NCI-H2171 (cell line): ENCODE data around the gene MUC5AC.
"Not testable (repeated sequence)": the region's sequence is repeated elsewhere in the genome, so short reads cannot be mapped to it uniquely, and the experiment has no call there.

ENCODE experiments used
- DNase-seq: peaks from one replicate; lab custom pipeline; 2025; lab: John Stamatoyannopoulos, UW

MUC5AC gene

DNA sequence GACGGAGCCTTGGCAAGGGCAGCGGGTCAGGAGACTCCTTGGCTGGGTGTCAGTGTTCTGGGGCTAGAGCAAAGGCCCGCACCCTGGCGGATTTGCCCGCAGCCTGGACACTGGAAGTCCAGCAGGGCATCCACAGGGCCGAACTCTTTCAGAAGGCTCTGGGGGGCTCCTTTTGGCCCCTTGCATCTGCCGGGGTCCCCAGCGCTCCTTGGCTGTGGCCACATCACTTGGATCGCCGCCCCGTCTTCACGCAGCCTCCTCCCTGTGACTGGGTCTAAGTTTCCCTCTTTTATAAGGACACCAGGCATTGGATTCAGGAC, 20.0 kb downstream of the MUC5AC start:
- DNase-seq, result no peak

DNA sequence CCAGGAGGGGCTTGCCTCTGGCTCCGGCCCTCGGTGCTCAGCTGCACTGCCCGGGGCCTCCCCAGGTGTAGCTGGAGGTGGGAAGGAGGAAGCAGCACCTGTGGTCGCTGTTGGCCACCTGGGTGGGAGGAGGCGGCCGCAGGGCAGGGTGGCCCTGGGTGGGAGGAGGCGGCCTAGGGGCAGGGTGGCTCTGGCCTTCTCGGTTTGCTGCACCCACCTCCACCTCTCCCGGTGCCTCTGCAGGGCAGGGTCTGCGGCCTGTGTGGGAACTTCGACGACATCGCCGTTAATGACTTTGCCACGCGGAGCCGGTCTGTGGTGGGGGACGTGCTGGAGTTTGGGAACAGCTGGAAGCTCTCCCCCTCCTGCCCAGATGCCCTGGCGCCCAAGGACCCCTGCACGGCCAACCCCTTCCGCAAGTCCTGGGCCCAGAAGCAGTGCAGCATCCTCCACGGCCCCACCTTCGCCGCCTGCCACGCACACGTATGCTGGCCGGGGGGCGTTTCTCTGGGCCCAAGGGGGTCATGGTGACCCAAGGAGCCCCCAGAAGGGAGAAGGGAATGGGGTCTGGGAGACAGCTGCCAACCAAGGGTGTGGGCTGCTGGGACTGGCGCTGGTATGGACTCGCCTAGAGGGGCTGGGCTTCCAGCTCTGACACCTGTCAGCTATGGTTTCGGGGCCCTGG, 20.6 kb downstream of the MUC5AC start:
- no peak for DNase-seq

DNA sequence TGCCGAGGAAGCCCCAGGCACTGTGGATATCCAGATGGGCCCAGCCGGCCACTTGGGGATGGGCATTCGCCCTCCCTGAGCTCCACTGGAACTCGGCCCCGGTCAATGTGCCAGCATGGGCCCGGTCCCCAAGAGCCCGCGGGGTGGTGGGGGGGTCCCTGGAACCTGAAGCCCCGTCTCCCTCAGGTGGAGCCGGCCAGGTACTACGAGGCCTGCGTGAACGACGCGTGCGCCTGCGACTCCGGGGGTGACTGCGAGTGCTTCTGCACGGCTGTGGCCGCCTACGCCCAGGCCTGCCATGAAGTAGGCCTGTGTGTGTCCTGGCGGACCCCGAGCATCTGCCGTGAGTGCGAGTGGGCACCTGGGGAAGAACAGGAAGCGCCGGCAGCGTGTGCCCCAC, 21.2 kb downstream of the MUC5AC start:
- no peak for DNase-seq

DNA sequence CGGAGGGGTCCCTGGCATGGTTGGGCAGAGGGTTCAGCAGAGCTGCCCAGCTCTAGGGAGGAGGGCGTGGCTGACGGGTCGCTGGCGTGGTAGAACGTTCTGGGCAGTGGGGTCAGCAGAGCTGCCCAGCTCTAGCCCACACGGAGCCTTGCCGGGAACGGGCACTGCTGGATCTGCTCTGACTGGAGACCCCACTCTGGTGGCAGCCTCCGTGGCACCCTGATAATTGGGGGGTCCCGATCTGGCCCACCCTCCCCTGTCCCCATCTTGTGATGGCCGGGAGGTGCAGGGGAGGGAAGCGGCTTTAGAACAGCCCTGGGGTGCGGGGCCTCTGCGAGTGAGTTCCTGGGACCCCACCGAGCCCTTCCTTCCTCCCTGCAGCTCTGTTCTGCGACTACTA, 21.9 kb downstream of the MUC5AC start:
- DNase-seq, result no peak

DNA sequence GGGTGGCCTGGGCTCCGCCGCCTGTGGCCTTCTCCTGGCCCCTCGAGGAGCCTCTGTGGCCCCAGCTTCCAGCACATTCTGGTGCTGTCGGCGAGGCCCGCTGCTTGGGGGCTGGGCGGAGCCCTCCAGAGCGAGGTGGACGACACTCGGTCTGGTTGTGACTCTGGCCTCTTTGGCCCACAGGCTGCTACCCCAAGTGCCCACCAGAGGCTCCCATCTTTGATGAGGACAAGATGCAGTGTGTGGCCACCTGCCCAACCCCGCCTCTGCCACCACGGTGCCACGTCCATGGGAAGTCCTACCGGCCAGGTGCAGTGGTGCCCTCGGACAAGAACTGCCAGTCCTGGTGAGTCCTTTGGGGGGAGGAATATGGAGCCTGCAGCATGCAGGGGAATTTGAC, 22.4 kb downstream of the MUC5AC start:
- DNase-seq, result no peak

DNA sequence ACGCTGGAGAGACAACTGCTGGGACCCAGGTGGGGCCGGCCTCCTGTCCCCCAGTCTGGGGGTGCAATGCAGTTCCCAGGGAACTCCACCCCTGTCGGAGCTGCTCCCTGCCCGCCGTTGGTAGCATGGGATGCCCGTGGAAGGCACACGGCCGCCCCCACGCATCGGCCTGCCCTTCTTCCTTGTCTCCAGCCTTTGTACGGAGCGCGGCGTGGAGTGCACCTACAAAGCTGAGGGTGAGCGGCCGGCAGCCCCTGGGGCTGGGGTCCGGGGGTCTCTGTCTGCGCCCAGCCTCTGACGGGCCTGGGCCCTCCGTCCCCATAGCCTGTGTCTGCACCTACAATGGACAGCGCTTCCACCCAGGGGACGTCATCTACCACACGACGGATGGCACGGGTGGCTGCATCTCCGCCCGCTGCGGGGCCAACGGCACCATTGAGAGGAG, 23.2 kb downstream of the MUC5AC start:
- DNase-seq, result no peak

DNA sequence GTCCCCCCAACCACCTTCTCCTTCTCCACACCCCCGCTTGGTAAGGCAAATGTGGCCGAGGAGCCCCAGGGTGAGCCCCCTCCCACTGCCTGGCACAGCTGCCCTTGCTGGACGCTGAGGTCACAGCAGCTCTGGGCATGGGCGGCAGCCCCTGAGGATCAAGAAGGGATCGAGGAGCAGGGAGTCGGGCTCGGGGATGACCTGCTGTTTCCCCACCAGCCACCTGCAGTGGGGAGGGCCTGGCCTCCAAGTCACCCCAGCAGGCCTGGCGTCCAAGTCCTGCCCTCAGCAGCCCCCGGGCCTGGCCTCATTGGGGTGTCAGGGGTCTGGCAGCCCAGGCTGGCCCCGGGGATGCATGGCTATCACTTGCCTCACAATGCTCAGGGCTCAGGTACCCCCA, 23.7 kb downstream of the MUC5AC start:
- DNase-seq, result no peak

DNA sequence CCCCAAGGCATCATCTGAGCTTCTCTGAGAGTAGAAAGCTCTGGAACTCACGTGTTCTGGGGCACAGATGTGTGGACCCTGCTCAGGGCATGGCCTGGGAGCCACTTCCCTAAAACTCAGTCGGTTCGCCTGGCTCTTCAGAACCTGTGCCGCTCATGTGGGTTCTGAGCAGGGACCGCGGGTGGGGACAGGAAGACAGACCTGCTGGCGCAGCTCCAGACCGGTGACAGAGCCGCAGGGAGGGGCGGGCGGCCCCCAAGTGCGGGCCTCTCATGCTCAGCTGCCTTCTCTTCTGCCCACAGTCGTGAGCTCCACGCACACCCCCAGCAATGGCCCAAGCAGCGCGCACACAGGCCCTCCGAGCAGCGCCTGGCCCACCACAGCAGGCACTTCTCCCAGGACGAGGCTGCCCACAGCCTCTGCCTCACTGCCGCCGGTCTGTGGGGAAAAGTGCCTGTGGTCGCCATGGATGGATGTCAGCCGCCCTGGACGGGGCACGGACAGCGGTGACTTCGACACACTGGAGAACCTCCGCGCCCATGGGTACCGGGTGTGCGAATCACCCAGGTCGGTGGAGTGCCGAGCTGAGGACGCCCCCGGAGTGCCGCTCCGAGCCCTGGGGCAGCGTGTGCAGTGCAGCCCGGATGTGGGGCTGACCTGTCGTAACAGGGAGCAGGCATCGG, 24.2 kb downstream of the MUC5AC start:
- no peak for DNase-seq

DNA sequence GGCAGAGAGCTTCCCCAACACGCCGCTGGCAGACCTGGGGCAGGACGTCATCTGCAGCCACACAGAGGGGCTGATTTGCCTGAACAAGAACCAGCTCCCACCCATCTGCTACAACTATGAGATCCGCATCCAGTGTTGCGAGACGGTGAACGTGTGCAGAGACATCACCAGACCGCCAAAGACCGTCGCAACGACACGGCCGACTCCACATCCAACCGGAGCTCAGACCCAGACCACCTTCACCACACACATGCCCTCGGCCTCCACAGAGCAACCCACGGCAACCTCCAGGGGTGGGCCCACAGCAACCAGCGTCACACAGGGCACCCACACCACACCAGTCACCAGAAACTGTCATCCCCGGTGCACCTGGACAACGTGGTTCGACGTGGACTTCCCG, 26.4 kb downstream of the MUC5AC start:
- not testable (repeated sequence) for DNase-seq

DNA sequence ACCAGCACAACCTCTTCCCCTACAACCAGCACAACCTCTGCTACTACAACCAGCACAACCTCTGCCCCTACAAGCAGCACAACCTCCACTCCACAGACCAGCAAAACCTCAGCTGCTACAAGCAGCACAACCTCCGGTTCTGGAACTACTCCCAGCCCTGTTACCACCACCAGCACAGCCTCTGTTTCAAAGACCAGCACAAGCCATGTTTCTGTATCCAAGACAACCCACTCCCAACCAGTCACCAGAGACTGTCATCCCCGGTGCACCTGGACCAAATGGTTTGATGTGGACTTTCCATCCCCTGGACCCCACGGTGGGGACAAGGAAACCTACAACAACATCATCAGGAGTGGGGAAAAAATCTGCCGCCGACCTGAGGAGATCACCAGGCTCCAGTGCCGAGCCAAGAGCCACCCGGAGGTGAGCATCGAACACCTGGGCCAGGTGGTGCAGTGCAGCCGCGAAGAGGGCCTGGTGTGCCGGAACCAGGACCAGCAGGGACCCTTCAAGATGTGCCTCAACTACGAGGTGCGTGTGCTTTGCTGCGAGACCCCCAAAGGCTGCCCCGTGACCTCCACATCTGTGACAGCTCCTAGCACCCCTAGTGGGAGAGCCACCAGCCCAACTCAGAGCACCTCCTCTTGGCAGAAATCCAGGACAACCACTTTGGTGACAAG, 30.8 kb downstream of the MUC5AC start:
- DNase-seq, result not testable (repeated sequence)

DNA sequence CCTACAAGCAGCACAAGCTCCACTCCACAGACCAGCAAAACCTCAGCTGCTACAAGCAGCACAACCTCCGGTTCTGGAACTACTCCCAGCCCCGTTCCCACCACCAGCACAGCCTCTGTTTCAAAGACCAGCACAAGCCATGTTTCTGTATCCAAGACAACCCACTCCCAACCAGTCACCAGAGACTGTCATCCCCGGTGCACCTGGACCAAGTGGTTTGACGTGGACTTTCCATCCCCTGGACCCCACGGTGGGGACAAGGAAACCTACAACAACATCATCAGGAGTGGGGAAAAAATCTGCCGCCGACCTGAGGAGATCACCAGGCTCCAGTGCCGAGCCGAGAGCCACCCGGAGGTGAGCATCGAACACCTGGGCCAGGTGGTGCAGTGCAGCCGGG, 32.1 kb downstream of the MUC5AC start:
- not testable (repeated sequence) for DNase-seq

DNA sequence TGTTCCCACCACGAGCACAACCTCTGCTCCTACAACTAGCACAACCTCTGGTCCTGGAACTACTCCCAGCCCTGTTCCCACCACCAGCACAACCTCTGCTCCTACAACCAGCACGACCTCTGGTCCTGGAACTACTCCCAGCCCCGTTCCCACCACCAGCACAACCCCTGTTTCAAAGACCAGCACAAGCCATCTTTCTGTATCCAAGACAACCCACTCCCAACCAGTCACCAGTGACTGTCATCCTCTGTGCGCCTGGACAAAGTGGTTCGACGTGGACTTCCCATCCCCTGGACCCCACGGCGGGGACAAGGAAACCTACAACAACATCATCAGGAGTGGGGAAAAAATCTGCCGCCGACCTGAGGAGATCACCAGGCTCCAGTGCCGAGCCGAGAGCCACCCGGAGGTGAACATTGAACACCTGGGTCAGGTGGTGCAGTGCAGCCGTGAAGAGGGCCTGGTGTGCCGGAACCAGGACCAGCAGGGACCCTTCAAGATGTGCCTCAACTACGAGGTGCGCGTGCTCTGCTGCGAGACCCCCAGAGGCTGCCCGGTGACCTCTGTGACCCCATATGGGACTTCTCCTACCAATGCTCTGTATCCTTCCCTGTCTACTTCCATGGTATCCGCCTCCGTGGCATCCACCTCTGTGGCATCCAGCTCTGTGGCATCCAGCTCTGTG, 34.2 kb downstream of the MUC5AC start:
- DNase-seq, result not testable (repeated sequence)

DNA sequence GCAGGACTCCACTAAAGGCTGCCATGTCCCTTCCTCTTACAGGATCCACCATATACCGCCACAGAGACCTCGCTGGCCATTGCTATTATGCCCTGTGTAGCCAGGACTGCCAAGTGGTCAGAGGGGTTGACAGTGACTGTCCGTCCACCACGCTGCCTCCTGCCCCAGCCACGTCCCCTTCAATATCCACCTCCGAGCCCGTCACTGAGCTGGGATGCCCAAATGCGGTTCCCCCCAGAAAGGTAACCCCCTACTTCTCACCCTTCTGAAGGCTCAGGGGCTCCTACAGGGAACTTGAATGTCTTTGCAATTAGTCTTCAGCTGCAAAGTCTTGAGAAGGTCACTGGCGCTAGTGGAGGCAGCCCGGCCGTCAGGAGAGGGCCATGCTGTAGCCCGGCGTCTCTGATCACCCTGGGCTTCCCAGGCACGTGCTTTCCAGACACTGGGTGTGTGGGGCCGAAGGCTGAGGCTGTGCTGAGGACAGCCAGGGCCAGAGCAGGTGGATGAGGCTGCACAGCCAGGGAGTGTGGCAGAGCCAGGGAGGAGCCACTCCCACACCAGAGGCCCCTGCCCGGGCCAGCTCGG, 35.1 kb downstream of the MUC5AC start:
- DNase-seq, result no peak

DNA sequence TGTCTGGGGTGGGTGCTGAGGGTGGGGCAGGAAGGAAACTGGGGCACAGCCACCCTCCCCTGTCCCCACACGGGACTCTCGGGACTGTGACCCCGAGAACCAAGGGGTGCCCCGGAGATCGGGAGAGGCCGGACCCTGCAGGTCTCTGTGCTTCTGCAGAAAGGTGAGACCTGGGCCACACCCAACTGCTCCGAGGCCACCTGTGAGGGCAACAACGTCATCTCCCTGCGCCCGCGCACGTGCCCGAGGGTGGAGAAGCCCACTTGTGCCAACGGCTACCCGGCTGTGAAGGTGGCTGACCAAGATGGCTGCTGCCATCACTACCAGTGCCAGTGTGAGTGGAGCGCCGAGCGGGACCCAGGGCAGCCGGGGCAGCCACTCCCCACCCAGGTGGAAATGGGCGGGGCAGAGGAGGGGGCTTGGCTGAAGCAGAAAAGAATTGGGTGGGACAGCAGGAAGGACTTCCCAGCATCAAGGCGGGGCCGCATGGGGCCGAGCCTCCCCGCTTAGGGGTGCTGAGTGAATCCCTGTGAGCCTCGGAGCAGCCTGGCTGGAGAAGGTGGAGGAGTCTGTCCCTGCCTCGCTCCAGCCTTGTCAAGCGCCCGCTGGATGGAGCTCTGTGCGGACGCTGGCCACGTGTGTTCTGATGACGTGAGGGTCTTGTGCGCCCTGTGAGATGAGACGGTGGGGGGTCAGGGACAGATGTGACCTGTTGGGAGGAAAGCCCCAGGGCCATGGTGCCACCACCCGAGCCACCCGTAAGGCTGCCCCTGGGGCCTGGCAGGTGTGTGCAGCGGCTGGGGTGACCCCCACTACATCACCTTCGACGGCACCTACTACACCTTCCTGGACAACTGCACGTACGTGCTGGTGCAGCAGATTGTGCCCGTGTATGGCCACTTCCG, 35.8 kb downstream of the MUC5AC start:
- DNase-seq, result no peak

DNA sequence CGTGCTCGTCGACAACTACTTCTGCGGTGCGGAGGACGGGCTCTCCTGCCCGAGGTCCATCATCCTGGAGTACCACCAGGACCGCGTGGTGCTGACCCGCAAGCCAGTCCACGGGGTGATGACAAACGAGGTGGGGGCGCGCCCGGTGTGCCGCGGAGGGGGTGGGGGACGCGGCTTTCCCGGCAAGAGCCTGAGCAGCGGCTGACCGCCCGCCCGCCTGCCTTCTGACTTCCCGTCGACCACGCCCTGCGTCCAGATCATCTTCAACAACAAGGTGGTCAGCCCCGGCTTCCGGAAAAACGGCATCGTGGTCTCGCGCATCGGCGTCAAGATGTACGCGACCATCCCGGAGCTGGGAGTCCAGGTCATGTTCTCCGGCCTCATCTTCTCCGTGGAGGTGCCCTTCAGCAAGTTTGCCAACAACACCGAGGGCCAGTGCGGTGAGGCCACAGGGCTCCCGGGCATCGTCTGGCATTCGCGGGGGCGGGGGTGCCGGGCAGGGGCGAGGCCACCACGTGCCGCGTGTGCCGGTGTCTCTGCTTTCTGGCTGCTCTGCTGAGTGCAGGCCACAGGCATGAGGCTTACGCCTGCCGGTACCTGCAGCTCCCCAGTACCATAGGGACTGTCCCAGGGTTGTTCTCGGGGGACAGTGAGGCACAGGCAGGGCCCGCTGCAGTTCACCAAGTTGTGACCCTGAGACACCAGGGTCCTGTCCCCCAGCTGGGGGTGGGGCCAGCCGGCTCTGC, 36.7 kb downstream of the MUC5AC start:
- DNase-seq, result no peak

DNA sequence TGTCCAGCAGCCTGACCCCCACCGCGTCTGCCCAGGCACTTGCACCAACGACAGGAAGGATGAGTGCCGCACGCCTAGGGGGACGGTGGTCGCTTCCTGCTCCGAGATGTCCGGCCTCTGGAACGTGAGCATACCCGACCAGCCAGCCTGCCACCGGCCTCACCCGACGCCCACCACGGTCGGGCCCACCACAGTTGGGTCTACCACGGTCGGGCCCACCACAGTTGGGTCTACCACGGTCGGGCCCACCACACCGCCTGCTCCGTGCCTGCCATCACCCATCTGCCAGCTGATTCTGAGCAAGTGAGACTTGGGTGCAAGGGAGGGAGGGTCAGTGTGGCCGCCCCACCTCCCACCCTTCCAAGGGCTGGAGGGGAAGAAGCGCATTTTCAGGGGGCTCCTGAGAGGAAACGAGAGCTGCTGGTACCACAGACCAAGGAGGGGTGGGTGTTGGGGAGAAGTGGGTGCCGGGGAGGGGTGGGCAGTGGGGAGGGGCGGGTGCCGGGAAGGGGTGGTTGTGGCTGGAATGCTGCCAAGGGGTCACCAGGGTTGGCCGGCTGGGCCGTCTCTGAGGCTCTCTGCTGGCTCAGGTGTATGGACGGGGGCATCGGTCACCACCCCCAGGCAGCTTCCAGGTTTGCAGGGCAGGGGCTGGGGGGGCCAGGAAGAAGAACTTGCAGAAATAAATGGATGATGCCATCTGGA, 37.4 kb downstream of the MUC5AC start:
- no peak for DNase-seq

DNA sequence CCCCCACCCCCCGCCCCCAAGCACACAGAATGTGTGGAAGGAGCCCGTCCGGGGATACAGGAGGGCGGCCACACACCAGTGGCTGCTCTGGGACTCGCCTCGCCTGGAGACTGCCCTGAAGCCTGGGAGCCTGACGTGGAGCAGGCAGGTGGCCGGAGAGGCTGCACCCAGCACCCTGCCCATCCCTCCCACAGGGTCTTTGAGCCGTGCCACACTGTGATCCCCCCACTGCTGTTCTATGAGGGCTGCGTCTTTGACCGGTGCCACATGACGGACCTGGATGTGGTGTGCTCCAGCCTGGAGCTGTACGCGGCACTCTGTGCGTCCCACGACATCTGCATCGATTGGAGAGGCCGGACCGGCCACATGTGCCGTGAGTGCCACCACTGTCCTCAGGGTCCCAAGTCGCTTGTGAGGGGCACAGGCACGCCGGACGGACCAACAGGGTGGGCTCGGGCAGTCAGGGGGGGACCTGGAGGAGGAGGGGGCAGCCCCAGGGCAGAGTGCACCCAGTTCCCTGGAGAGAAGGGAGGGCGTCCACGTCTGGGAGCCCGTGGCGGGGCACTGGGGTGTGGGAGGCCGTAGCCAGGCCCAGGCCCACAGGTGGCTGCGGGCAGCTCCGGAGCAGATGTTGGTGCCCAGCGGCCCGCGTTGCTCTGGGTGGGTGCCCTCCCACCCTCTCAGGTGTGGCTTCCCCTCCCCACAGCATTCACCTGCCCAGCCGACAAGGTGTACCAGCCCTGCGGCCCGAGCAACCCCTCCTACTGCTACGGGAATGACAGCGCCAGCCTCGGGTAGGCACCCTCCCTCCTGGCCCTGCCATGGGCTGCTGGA, 38.1 kb downstream of the MUC5AC start:
- DNase-seq, result no peak

DNA sequence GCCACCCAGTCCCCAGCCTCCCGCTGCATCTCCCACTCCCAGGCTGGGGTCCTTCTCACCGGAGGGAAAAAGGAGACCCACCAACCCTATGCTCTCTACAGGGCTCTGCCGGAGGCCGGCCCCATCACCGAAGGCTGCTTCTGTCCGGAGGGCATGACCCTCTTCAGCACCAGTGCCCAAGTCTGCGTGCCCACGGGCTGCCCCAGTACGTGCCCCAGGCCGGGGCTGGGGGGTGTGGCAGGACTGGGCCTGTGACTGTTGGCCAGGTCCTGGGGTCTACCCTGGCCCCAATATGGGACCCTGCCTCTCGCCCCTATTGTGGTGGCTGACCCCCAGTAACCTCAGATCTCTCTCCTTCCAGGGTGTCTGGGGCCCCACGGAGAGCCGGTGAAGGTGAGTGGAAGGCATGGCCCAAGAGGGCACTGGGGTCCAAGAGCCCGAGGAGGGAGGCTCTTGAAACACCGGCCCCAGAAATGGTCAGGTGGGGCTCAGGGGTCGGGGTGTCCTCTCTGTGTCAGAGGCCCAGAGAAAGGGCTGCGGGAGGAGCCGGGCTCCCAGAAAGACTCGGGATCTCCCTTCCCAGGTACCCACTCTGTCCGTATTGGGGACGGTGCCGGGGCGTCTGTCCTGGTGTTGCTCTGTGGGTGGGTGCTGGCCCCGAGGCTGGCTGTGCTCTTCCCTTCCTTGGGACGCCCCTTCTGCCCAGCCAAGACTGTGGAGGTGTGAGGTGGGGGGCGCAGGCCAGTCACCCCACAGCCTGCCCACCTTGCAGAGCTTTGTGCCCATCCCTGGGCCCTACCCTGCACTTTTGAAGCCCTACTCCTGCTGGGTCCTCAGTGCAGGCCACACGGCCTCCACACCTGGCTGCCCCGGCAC, 39.0 kb downstream of the MUC5AC start:
- no peak for DNase-seq
